Esophagus squamous epithelium (tissue), 4 donors: ENCODE data around the gene SLAIN2.
"Not testable (repeated sequence)": the region's sequence is repeated elsewhere in the genome, so short reads cannot be mapped to it uniquely, and the experiment has no call there.

Experiments used
- POLR2A ChIP-seq, 4 donors: fragments of 450-650 bp; IDR thresholded peaks; one replicate each; pipeline ENCODE4 v1.6.1; 2017; ENCODE audit warnings: antibody characterized with exemption in 4 of 4, mild to moderate bottlenecking in 4 of 4, moderate library complexity in 3 of 4
- TF ChIP-seq, protein P1 (sequence below), 6 experiments: fragments of 450-650 bp in 4 of 6; fragments of 200-600 bp in 2 of 6; sonication (generic) in 2 of 6; IDR thresholded peaks; one replicate each; pipeline ENCODE4 v1.5.1; 2016 to 2019; ENCODE audit warnings: antibody characterized with exemption in 6 of 6, mild to moderate bottlenecking in 4 of 6, moderate library complexity in 4 of 6

DNA sequence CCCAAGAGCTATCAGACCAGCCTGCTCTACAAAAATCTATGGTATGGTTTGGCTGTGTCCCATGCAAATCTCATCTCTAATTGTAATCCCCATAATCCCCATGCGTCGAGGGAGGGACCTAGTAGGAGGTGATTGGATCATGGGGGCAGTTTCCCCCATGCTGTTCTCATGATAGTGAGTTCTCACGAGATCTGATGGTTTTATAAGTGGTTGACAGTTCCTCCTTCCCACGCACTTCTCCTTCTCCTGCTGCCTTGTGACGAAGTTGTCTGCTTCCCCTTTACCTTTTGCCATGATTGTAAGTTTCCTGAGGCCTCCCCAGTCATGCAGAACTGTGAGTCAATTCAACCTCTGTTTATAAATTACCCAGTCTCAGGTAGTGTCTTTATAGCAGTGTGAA is 99.6 kb downstream of the SLAIN2 start:
- TF ChIP-seq, protein P1, sequence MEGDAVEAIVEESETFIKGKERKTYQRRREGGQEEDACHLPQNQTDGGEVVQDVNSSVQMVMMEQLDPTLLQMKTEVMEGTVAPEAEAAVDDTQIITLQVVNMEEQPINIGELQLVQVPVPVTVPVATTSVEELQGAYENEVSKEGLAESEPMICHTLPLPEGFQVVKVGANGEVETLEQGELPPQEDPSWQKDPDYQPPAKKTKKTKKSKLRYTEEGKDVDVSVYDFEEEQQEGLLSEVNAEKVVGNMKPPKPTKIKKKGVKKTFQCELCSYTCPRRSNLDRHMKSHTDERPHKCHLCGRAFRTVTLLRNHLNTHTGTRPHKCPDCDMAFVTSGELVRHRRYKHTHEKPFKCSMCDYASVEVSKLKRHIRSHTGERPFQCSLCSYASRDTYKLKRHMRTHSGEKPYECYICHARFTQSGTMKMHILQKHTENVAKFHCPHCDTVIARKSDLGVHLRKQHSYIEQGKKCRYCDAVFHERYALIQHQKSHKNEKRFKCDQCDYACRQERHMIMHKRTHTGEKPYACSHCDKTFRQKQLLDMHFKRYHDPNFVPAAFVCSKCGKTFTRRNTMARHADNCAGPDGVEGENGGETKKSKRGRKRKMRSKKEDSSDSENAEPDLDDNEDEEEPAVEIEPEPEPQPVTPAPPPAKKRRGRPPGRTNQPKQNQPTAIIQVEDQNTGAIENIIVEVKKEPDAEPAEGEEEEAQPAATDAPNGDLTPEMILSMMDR (IDR thresholded peaks at IDR 0.05), result not testable (repeated sequence)
- not testable (repeated sequence) for TF ChIP-seq POLR2A (IDR thresholded peaks at IDR 0.05)
